ENCODE data around the gene RALGPS1.
"Not testable (repeated sequence)": the region's sequence is repeated elsewhere in the genome, so short reads cannot be mapped to it uniquely, and the experiment has no call there.

RALGPS1 gene

GRCh38 chr9:126986506-126986951 lies 71.9 kb downstream of the RALGPS1 start:
- no peak for DNase-seq (ENCODE audit: low read depth in 3 of 3, low spot score in 1 of 3)

- DNase-seq (ENCODE audit: low read depth in 3 of 3, low spot score in 1 of 3), result no peak
Observed at GRCh38 chr9:126988857-126989256, 74.3 kb downstream of the RALGPS1 start.

- DNase-seq (ENCODE audit: low read depth in 3 of 3, low spot score in 1 of 3), result no peak
Observed at GRCh38 chr9:126989847-126990842, 75.6 kb downstream of the RALGPS1 start.

GRCh38 chr9:126991183-126991582 lies 76.6 kb downstream of the RALGPS1 start:
- DNase-seq (ENCODE audit: low read depth in 3 of 3, low spot score in 1 of 3), result no peak

- no peak for DNase-seq (ENCODE audit: low read depth in 3 of 3, low spot score in 1 of 3)
Observed at GRCh38 chr9:126992427-126992826, 77.8 kb downstream of the RALGPS1 start.

GRCh38 chr9:126999315-127000068 lies 84.9 kb downstream of the RALGPS1 start:
- no peak for DNase-seq (ENCODE audit: low read depth in 3 of 3, low spot score in 1 of 3)

- peak; percentile 35 to 47 (median 36) for DNase-seq (ENCODE audit: low read depth in 3 of 3, low spot score in 1 of 3)
Observed at GRCh38 chr9:127004946-127005769, 90.6 kb downstream of the RALGPS1 start.

- no peak for DNase-seq (ENCODE audit: low read depth in 3 of 3, low spot score in 1 of 3)
Observed at GRCh38 chr9:127005770-127006314, 91.3 kb downstream of the RALGPS1 start.

- DNase-seq (ENCODE audit: low read depth in 3 of 3, low spot score in 1 of 3), result no peak
Observed at GRCh38 chr9:127007638-127008037, 93.1 kb downstream of the RALGPS1 start.

GRCh38 chr9:127008076-127008475 lies 93.5 kb downstream of the RALGPS1 start:
- DNase-seq (ENCODE audit: low read depth in 3 of 3, low spot score in 1 of 3), result no peak

- no peak for DNase-seq (ENCODE audit: low read depth in 3 of 3, low spot score in 1 of 3)
Observed at GRCh38 chr9:127011772-127012171, 97.2 kb downstream of the RALGPS1 start.

GRCh38 chr9:127012250-127012649 lies 97.7 kb downstream of the RALGPS1 start:
- DNase-seq (ENCODE audit: low read depth in 3 of 3, low spot score in 1 of 3), result no peak

- no peak for DNase-seq (ENCODE audit: low read depth in 3 of 3, low spot score in 1 of 3)
Observed at GRCh38 chr9:127013597-127013996, 99.0 kb downstream of the RALGPS1 start.

GRCh38 chr9:127014216-127014909 lies 99.8 kb downstream of the RALGPS1 start:
- no peak for DNase-seq (ENCODE audit: low read depth in 3 of 3, low spot score in 1 of 3)

GRCh38 chr9:127014910-127015540 lies 100.4 kb downstream of the RALGPS1 start:
- DNase-seq (ENCODE audit: low read depth in 3 of 3, low spot score in 1 of 3), result no peak

GRCh38 chr9:127015921-127016512 lies 101.4 kb downstream of the RALGPS1 start:
- DNase-seq (ENCODE audit: low read depth in 3 of 3, low spot score in 1 of 3), result no peak

GRCh38 chr9:127017979-127018378 lies 103.4 kb downstream of the RALGPS1 start:
- not testable (repeated sequence) for DNase-seq (ENCODE audit: low read depth in 3 of 3, low spot score in 1 of 3)

- DNase-seq (ENCODE audit: low read depth in 3 of 3, low spot score in 1 of 3), result no peak
Observed at GRCh38 chr9:127018935-127019334, 104.4 kb downstream of the RALGPS1 start.
